PFSK-1 (cell line): ENCODE results near the gene ABCC1.

Experiments
- FOXP2 ChIP-seq: optimal IDR thresholded peaks from 2 replicates; pipeline ENCODE3; 2011; ENCODE audit warnings: borderline replicate concordance, control low read depth, inconsistent platforms; ENCODE audit not compliant: insufficient read depth; ENCODE audit errors: extremely low read length, extremely low read depth
- POLR2AphosphoS5 ChIP-seq: IDR thresholded peaks from 2 replicates; pipeline ENCODE4 v1.6.1; 2012; ENCODE audit warnings: low read depth, mild to moderate bottlenecking, control low read depth, low read length, moderate library complexity
- SIN3A ChIP-seq: IDR thresholded peaks from 2 replicates; pipeline ENCODE4 v1.6.1; 2012; ENCODE audit warnings: mild to moderate bottlenecking, low read length, moderate library complexity, borderline replicate concordance; ENCODE audit not compliant: insufficient read depth
- TAF1 ChIP-seq: IDR thresholded peaks from 2 replicates; pipeline ENCODE4 v1.6.1; 2012; ENCODE audit warnings: low read length, control low read depth, borderline replicate concordance; ENCODE audit not compliant: insufficient read depth
- TF ChIP-seq, protein P1 (sequence below), 2 experiments: IDR thresholded peaks; 2 replicates each; pipeline versions ENCODE4 v1.6.1 to v1.8.0; 2011 to 2012; ENCODE audit warnings: low read depth in 2 of 2, low read length in 2 of 2, control low read depth in 1 of 2, inconsistent platforms in 1 of 2, mild to moderate bottlenecking in 1 of 2, moderate library complexity in 1 of 2; ENCODE audit not compliant: insufficient read depth in 1 of 2

The ABCC1 gene

DNA sequence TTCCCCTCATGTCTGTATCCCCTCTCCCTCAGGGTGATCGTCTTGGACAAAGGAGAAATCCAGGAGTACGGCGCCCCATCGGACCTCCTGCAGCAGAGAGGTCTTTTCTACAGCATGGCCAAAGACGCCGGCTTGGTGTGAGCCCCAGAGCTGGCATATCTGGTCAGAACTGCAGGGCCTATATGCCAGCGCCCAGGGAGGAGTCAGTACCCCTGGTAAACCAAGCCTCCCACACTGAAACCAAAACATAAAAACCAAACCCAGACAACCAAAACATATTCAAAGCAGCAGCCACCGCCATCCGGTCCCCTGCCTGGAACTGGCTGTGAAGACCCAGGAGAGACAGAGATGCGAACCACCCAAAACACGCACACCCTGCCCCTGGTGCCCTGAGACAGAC lies 191.7 kb downstream of the ABCC1 start:
- TF ChIP-seq FOXP2 (no peak), SIN3A (no peak), TAF1 (no peak)
- TF ChIP-seq, protein P1, sequence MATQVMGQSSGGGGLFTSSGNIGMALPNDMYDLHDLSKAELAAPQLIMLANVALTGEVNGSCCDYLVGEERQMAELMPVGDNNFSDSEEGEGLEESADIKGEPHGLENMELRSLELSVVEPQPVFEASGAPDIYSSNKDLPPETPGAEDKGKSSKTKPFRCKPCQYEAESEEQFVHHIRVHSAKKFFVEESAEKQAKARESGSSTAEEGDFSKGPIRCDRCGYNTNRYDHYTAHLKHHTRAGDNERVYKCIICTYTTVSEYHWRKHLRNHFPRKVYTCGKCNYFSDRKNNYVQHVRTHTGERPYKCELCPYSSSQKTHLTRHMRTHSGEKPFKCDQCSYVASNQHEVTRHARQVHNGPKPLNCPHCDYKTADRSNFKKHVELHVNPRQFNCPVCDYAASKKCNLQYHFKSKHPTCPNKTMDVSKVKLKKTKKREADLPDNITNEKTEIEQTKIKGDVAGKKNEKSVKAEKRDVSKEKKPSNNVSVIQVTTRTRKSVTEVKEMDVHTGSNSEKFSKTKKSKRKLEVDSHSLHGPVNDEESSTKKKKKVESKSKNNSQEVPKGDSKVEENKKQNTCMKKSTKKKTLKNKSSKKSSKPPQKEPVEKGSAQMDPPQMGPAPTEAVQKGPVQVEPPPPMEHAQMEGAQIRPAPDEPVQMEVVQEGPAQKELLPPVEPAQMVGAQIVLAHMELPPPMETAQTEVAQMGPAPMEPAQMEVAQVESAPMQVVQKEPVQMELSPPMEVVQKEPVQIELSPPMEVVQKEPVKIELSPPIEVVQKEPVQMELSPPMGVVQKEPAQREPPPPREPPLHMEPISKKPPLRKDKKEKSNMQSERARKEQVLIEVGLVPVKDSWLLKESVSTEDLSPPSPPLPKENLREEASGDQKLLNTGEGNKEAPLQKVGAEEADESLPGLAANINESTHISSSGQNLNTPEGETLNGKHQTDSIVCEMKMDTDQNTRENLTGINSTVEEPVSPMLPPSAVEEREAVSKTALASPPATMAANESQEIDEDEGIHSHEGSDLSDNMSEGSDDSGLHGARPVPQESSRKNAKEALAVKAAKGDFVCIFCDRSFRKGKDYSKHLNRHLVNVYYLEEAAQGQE (IDR thresholded peaks at IDR 0.05; ENCODE audit: insufficient read depth in 1 of 2, low read depth in 2 of 2, low read length in 2 of 2): no peak

DNA sequence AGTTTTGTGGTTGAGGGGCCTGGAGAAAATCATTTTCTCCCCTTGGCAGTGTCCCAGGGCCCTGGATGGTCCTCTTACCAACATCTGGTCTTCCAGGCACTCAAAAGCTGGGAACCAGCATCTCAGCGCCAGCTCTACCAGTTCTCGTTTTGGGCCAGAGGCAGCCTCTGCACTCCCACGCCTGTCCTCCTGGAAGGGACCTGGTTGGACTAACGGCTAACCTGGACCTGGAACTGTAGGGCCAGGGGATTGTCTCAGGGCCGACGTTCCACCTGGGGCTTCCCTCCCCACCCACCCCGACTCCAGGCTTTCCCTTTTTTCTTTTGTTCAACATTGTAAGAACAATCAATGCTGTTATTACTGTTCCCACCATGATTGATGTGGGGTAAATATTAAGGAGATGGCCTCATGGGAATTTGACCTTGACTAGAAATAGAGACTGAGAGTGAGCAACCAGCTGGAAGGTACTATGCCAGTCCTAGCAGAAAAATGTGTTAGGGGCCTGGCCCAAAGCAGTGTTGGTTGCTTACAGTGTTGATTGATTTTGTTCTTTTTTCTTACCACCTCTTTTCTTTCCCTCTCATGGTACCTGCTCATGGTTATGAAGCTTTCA lies 192.5 kb downstream of the ABCC1 start:
- TF ChIP-seq FOXP2 (no peak), TAF1 (no peak), SIN3A (no peak), POLR2AphosphoS5 (no peak)
- TF ChIP-seq, protein P1 (IDR thresholded peaks at IDR 0.05; ENCODE audit: insufficient read depth in 1 of 2, low read depth in 2 of 2, low read length in 2 of 2): no peak

DNA sequence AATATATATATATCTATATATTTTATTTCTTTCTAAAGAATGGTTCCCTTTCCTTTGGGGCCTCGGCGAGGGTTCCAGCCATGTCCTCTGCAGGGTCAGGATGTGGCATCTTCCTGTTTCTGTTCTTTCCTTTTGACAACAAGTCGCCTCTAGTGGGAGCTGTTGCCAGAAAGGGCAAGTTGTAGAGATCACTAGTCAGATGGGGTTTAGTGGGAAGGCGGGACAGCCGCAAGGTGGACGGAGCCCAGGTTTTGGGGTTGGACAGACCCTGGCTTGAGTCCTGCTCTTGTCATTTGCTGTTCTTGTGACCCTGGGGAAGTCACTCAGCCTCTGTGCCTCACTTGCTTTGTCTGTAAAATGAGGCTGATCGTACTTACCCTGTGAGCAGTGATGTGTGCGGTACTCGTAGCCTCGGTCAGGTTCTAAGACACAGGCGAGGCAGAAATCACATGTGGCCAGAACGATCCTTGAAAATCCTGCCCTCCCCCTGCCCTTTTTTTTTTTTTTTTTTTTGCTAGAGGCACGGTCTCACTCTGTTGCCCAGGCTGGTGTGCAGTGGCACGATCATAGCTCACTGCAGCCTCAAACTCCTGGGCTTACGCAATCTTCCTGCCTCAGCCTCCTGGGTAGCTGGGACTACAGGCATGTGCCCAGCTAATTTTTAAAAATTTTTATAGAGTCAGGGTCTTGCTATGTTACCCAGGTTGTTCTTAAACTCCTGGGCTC lies 193.8 kb downstream of the ABCC1 start:
- TF ChIP-seq TAF1: no peak
- TF ChIP-seq, protein P1 (IDR thresholded peaks at IDR 0.05; ENCODE audit: insufficient read depth in 1 of 2, low read depth in 2 of 2, low read length in 2 of 2): no peak
- no peak for TF ChIP-seq POLR2AphosphoS5
- no peak for TF ChIP-seq FOXP2
- no peak for TF ChIP-seq SIN3A

DNA sequence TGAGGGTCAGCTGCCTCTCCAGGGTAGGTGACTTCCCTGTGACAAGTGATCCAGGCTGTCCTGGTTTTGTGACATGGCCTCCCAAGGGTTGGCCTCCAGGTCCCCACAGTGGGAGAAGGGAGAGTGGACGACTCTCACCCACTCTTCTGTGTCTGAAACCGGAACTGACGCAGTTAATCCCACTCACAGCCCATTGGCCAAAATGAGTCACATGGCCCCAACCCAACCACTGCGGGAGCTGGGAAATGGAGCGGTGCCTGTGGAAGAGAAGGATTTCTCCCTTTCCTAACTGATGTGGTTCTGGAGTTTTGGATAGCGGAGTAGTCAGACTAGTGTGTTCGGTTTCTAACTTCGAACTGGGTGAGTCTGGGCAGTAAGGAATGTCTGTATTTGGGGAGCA lies 194.5 kb downstream of the ABCC1 start:
- TF ChIP-seq FOXP2 (no peak), POLR2AphosphoS5 (no peak), TAF1 (no peak), SIN3A (no peak)
- TF ChIP-seq, protein P1 (IDR thresholded peaks at IDR 0.05; ENCODE audit: insufficient read depth in 1 of 2, low read depth in 2 of 2, low read length in 2 of 2): no peak
